Right atrium auricular region (tissue), 2 donors: ENCODE data around the gene LAMP1. TPM values are rescaled to one million over a fixed set of nuclear protein-coding genes. Genes with fewer than 3 reads are reported as not detected.
A peak's percentile ranks its signal among the peaks of the same experiment; 100 is the strongest.
"Not testable (repeated sequence)": the region's sequence is repeated elsewhere in the genome, so short reads cannot be mapped to it uniquely, and the experiment has no call there.

Experiments
- DNase-seq: peaks from one replicate; pipeline ENCODE4 v3.0.0-alpha.2; 2019; ENCODE audit warnings: low spot score
- H3K27ac ChIP-seq, 2 donors: fragments of 200-600 bp; sonication (generic); 1 replicate in 1 of 2; 2 replicates in 1 of 2; pipeline ENCODE4 v1.5.1; 2016 to 2019
- H3K27me3 ChIP-seq, 2 donors: fragments of 200-600 bp; sonication (generic); one replicate each; pipeline versions ENCODE4 v1.5.1 to v1.6.0; 2017 to 2019
- H3K36me3 ChIP-seq: fragments of 200-600 bp; sonication (generic); one replicate; pipeline ENCODE4 v1.5.1; 2016
- H3K4me1 ChIP-seq, 2 donors: fragments of 200-600 bp; sonication (generic); one replicate each; pipeline versions ENCODE4 v1.5.1 to v1.6.0; 2017 to 2019
- H3K4me3 ChIP-seq, 2 donors: fragments of 200-600 bp; sonication (generic); 1 replicate in 1 of 2; 2 replicates in 1 of 2; pipeline ENCODE4 v1.5.1; 2017 to 2019; ENCODE audit warnings: mild to moderate bottlenecking in 1 of 2, moderate library complexity in 1 of 2
- H3K9me3 ChIP-seq, 2 donors: fragments of 200-600 bp; sonication (generic); one replicate each; pipeline ENCODE4 v1.5.1; 2019
- microRNA-seq, 2 donors: library from miRNA; unstranded; fragments of <30 nt; microRNA quantifications; one replicate each; pipeline ENCODE4, GENCODE V29; 2016 to 2017; ENCODE audit warnings: borderline number of aligned reads in 2 of 2, borderline replicate concordance in 1 of 2
- total RNA-seq, 2 donors: library from RNA; depleted of rRNA; stranded (reverse); fragments of >200 nt; gene quantifications; one replicate each; pipeline ENCODE4 v1.1.0, GENCODE V29; 2016
- TF ChIP-seq, protein P1 (sequence below), 2 donors: fragments of 200-600 bp; sonication (generic); IDR thresholded peaks; one replicate each; pipeline ENCODE4 v1.5.1; 2019; ENCODE audit warnings: antibody characterized with exemption in 2 of 2

The LAMP1 gene
- total RNA-seq, 2 donors from 2014 or later, result 70.0 to 73.7 TPM

DNA sequence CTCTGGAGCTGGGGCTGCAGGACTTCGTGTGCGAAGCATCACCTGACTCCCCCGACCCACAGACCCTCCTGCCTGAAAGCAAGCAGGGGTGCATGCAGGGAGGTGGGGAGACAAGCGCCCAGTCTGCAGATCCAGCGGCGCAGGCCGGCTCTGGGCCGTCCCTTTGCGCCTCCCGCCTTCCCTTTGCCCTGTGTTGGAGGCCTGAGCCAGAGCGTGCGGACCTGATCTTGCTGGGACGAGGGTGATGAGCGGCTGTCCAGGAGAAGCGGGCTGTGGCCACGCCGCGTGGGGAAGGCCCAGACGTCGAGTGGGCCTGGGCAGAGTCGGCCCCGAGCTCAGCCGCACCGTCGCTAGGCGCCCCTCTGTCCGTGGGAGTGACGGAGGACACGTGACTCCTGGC lies 72.2 kb downstream of the LAMP1 start:
- no peak for DNase-seq
- Histone ChIP-seq H3K27ac (no peak overlapping the region), H3K9me3 (no peaks in the 10 kb centered on the region), H3K4me1 (peaks cover 0 to 6% of the 10 kb centered on the region in 2 donors), H3K36me3 (no peaks in the 10 kb centered on the region), H3K4me3 (no peak overlapping the region), H3K27me3 (no peaks in the 10 kb centered on the region)
- TF ChIP-seq, protein P1, sequence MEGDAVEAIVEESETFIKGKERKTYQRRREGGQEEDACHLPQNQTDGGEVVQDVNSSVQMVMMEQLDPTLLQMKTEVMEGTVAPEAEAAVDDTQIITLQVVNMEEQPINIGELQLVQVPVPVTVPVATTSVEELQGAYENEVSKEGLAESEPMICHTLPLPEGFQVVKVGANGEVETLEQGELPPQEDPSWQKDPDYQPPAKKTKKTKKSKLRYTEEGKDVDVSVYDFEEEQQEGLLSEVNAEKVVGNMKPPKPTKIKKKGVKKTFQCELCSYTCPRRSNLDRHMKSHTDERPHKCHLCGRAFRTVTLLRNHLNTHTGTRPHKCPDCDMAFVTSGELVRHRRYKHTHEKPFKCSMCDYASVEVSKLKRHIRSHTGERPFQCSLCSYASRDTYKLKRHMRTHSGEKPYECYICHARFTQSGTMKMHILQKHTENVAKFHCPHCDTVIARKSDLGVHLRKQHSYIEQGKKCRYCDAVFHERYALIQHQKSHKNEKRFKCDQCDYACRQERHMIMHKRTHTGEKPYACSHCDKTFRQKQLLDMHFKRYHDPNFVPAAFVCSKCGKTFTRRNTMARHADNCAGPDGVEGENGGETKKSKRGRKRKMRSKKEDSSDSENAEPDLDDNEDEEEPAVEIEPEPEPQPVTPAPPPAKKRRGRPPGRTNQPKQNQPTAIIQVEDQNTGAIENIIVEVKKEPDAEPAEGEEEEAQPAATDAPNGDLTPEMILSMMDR (IDR thresholded peaks at IDR 0.05), result no peak

DNA sequence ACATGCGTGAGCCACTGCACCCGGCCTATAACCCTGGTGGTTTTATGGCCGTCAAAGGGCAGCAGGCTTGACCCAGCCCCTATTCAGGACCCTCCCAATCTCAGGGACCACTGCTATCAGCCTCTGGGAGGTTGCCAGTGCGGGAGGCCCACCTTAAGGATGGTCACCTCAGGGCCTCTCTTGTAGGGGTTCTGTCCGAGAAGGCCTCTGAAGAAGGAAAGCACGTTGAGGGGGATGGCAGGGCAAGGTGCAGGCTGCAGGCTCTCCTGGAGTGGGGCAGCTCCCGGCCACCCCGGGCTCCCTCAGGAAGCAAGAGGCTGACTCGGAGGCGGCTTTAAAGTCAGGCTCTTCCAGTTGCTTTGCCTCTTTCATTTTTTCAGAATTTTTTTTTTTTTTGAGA lies 72.8 kb downstream of the LAMP1 start:
- no peaks in the 10 kb centered on the region for H3K9me3 ChIP-seq
- TF ChIP-seq, protein P1 (IDR thresholded peaks at IDR 0.05), result no peak
- DNase-seq, result peak; percentile 36
- H3K36me3 ChIP-seq, result no peaks in the 10 kb centered on the region
- H3K4me3 ChIP-seq, result no peak overlapping the region
- H3K27ac ChIP-seq, result no peak overlapping the region
- H3K27me3 ChIP-seq, result no peaks in the 10 kb centered on the region
- H3K4me1 ChIP-seq, result peaks cover 0 to under 1% of the 10 kb centered on the region in 2 donors

DNA sequence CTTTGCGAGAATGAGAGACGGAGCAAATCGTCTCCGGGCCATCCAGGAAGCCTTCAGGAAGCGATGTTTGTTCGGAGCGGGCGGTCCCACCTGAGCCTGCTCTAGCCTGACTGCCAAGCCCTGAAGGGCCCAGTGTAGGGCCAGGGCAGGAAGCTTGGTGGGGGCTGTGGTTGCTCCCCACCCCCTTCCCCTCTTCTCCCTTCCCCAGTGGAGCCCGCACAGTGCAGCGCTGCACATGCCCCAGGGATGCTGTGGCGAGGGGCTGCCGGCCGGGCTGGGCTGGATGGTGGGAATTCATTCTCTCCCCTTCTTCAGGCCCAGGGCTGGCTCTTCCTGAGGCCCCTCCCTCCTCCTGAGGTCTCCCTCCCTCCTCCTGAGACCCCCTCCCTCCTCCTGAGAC lies 74.0 kb downstream of the LAMP1 start:
- Histone ChIP-seq H3K27me3 (no peaks in the 10 kb centered on the region), H3K9me3 (no peaks in the 10 kb centered on the region), H3K4me3 (no peak overlapping the region), H3K36me3 (no peaks in the 10 kb centered on the region), H3K27ac (no peak overlapping the region), H3K4me1 (no peaks in the 10 kb centered on the region)
- TF ChIP-seq, protein P1 (IDR thresholded peaks at IDR 0.05), result no peak
- DNase-seq, result no peak

DNA sequence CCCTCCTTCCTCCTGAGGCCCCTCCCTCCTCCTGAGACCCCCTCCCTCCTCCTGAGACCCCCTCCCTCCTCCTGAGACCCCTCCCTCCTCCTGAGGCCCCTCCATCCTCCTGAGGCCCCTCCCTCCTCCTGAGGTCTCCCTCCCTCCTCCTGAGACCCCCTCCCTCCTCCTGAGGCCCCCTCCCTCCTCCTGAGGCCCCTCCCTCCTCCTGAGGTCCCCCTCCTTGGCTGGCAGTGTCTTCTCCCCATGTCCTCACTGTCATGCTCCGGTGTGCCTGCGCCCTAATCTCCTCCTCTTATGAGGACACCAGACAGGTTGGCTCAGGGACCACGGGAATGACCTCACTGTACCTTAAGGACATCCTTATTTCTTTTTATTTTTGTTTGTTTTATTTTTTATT lies 74.7 kb downstream of the LAMP1 start:
- not testable (repeated sequence) for DNase-seq, H3K27me3 ChIP-seq, H3K4me1 ChIP-seq, H3K9me3 ChIP-seq, H3K36me3 ChIP-seq, H3K4me3 ChIP-seq, H3K27ac ChIP-seq

Small RNA genes lying within 50 kb of the gene (microRNA-seq; reads per million reads assigned to microRNA genes)
- 0 reads per million in 2 donors for gene MIR8075

Other genes starting within 250 kb of the LAMP1 start
- gene F7, start 191.4 kb upstream of the LAMP1 start, total RNA-seq, result under 1 TPM in 1 of 2 donors, not detected in 1; 0.20 TPM
- gene F10, start 174.4 kb upstream of the LAMP1 start, total RNA-seq, result 10 to 100 TPM; 21.9 to 27.5 TPM
- not detected for gene PROZ, start 138.6 kb upstream of the LAMP1 start, total RNA-seq
- gene PCID2, start 88.6 kb upstream of the LAMP1 start, total RNA-seq, result 10 to 100 TPM; 34.8 to 44.4 TPM
- 100 to 1,000 TPM in 1 of 2 donors, 10 to 100 TPM in 1; 76.5 to 435 TPM for gene CUL4A, start 87.6 kb upstream of the LAMP1 start, total RNA-seq
- 1 to 10 TPM in 1 of 2 donors, under 1 TPM in 1; 0.48 to 2.4 TPM for gene GRTP1, start 66.9 kb downstream of the LAMP1 start, total RNA-seq
- 100 to 1,000 TPM; 222 to 329 TPM for gene ADPRHL1, start 156.2 kb downstream of the LAMP1 start, total RNA-seq
- gene DCUN1D2, start 193.5 kb downstream of the LAMP1 start, total RNA-seq, result 10 to 100 TPM; 45.3 to 65.5 TPM